HG02798 (cell line): ENCODE measurements around the gene TTLL13.
"Not testable (repeated sequence)": the region's sequence is repeated elsewhere in the genome, so short reads cannot be mapped to it uniquely, and the experiment has no call there.

ENCODE experiments used
- ATAC-seq: cut with Tn5 transposase; IDR thresholded peaks from one replicate; pipeline ENCODE4 v1.9.1; 2021; ENCODE audit warnings: mild to moderate bottlenecking; ENCODE audit not compliant: unreplicated experiment, poor library complexity

Gene TTLL13

GRCh38 chr15:90271459-90272166 lies 22.3 kb downstream of the TTLL13 start:
- no peak for ATAC-seq

- ATAC-seq: not testable (repeated sequence)
Observed at GRCh38 chr15:90278467-90278866, 29.1 kb downstream of the TTLL13 start.

GRCh38 chr15:90280743-90281142 lies 31.4 kb downstream of the TTLL13 start:
- ATAC-seq: not testable (repeated sequence)

- not testable (repeated sequence) for ATAC-seq
Observed at GRCh38 chr15:90281637-90282036, 32.3 kb downstream of the TTLL13 start.

- ATAC-seq: no peak
Observed at GRCh38 chr15:90286678-90287077, 37.3 kb downstream of the TTLL13 start.

- no peak for ATAC-seq
Observed at GRCh38 chr15:90287101-90287500, 37.7 kb downstream of the TTLL13 start.

GRCh38 chr15:90287946-90288345 lies 38.6 kb downstream of the TTLL13 start:
- no peak for ATAC-seq

- ATAC-seq: no peak
Observed at GRCh38 chr15:90291679-90292356, 42.5 kb downstream of the TTLL13 start.

GRCh38 chr15:90293040-90293810 lies 43.9 kb downstream of the TTLL13 start:
- not testable (repeated sequence) for ATAC-seq

GRCh38 chr15:90294159-90294558 lies 44.8 kb downstream of the TTLL13 start:
- no peak for ATAC-seq

- no peak for ATAC-seq
Observed at GRCh38 chr15:90294601-90295269, 45.4 kb downstream of the TTLL13 start.

GRCh38 chr15:90295270-90295648 lies 45.9 kb downstream of the TTLL13 start:
- no peak for ATAC-seq

- ATAC-seq: not testable (repeated sequence)
Observed at GRCh38 chr15:90296316-90296884, 47.0 kb downstream of the TTLL13 start.

GRCh38 chr15:90297021-90297420 lies 47.7 kb downstream of the TTLL13 start:
- ATAC-seq: no peak

- ATAC-seq: no peak
Observed at GRCh38 chr15:90300541-90300940, 51.2 kb downstream of the TTLL13 start.

GRCh38 chr15:90300988-90301706 lies 51.8 kb downstream of the TTLL13 start:
- ATAC-seq: no peak

GRCh38 chr15:90301707-90302300 lies 52.4 kb downstream of the TTLL13 start:
- ATAC-seq: no peak

GRCh38 chr15:90305355-90305754 lies 56.0 kb downstream of the TTLL13 start:
- ATAC-seq: not testable (repeated sequence)

- ATAC-seq: no peak
Observed at GRCh38 chr15:90305932-90306331, 56.6 kb downstream of the TTLL13 start.
